Gastrocnemius medialis (tissue), 4 donors: Measurements from ENCODE around the gene LPIN1.

Experiments
- POLR2A ChIP-seq, 2 donors: fragments of 450-650 bp; IDR thresholded peaks; one replicate each; pipeline ENCODE4 v1.6.1; 2017; ENCODE audit warnings: antibody characterized with exemption in 2 of 2, mild to moderate bottlenecking in 2 of 2, moderate library complexity in 2 of 2
- TF ChIP-seq, protein P1 (sequence below), 5 experiments: fragments of 450-650 bp in 3 of 5; fragments of 200-600 bp in 2 of 5; sonication (generic) in 2 of 5; IDR thresholded peaks in 4 of 5; conservative IDR thresholded peaks in 1 of 5; 1 replicate in 4 of 5; 2 replicates in 1 of 5; pipeline ENCODE4 v1.5.1; 2016 to 2019; ENCODE audit warnings: antibody characterized with exemption in 5 of 5, mild to moderate bottlenecking in 3 of 5, moderate library complexity in 3 of 5

DNA sequence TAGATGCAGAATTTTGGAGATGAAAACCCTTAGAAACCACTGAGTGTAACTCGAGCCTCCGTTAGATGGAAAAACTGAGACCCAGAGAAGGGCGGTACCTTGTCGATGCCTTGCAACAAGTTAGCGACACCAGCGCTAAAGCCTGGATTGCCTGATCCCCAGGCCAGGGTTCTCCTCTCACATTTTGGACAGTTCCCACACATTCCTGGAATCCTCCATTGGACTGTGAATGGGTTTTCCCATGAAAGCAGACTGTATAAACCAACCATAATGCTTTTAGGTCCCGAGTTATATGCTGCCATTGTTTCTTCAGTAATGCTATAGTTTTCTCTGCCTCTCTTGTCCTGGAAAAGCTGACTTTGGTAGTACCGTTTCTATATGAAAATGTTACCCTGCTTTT is 37.1 kb upstream of the LPIN1 start:
- TF ChIP-seq, protein P1, sequence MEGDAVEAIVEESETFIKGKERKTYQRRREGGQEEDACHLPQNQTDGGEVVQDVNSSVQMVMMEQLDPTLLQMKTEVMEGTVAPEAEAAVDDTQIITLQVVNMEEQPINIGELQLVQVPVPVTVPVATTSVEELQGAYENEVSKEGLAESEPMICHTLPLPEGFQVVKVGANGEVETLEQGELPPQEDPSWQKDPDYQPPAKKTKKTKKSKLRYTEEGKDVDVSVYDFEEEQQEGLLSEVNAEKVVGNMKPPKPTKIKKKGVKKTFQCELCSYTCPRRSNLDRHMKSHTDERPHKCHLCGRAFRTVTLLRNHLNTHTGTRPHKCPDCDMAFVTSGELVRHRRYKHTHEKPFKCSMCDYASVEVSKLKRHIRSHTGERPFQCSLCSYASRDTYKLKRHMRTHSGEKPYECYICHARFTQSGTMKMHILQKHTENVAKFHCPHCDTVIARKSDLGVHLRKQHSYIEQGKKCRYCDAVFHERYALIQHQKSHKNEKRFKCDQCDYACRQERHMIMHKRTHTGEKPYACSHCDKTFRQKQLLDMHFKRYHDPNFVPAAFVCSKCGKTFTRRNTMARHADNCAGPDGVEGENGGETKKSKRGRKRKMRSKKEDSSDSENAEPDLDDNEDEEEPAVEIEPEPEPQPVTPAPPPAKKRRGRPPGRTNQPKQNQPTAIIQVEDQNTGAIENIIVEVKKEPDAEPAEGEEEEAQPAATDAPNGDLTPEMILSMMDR (IDR thresholded peaks at IDR 0.05 in 4 of 5, conservative IDR thresholded peaks at IDR 0.05 in 1 of 5) = no peak
- TF ChIP-seq POLR2A (IDR thresholded peaks at IDR 0.05) = no peak
